Esophagus squamous epithelium (tissue), 5 donors: Measurements from ENCODE around the gene SLC5A11. TPM values are rescaled to one million over a fixed set of nuclear protein-coding genes. Genes with fewer than 3 reads are reported as not detected.

Experiments
- DNase-seq: peaks from one replicate; lab custom pipeline; 2025; lab: John Stamatoyannopoulos, UW
- H3K27ac ChIP-seq, 4 donors: fragments of 200-600 bp; sonication (generic); one replicate each; pipeline ENCODE4 v1.5.1; 2016 to 2019; ENCODE audit warnings: mild to moderate bottlenecking in 1 of 4
- H3K27me3 ChIP-seq, 4 donors: fragments of 200-600 bp; sonication (generic); 1 replicate in 3 of 4; 2 replicates in 1 of 4; pipeline versions ENCODE4 v1.5.1 to v1.6.0; 2017 to 2021; ENCODE audit warnings: antibody characterized with exemption in 1 of 4
- H3K36me3 ChIP-seq, 3 donors: fragments of 200-600 bp; sonication (generic); one replicate each; pipeline ENCODE4 v1.5.1; 2016 to 2019
- H3K4me1 ChIP-seq, 3 donors: fragments of 200-600 bp; sonication (generic); one replicate each; pipeline ENCODE4 v1.5.1; 2017 to 2019
- H3K4me3 ChIP-seq, 4 donors: fragments of 200-600 bp; sonication (generic); 1 replicate in 3 of 4; 2 replicates in 1 of 4; pipeline ENCODE4 v1.5.1; 2016 to 2019; ENCODE audit warnings: mild to moderate bottlenecking in 2 of 4, moderate library complexity in 1 of 4
- H3K9me3 ChIP-seq, 3 donors: fragments of 200-600 bp; sonication (generic); one replicate each; pipeline ENCODE4 v1.5.1; 2016 to 2019
- POLR2A ChIP-seq, 4 donors: fragments of 450-650 bp; IDR thresholded peaks; one replicate each; pipeline ENCODE4 v1.6.1; 2017; ENCODE audit warnings: antibody characterized with exemption in 4 of 4, mild to moderate bottlenecking in 4 of 4, moderate library complexity in 3 of 4
- WGBS, 2 donors: methylation state at CpG; one replicate each; pipeline ENCODE4 v1.1.5; 2018; 5-methylcytosine and 5-hydroxymethylcytosine counted together
- intact Hi-C: fragments of 100-400 bp; cut with DNase I; formaldehyde crosslinking; loops from one replicate; pipeline ENCODE4 v1.15.0; 2022
- total RNA-seq, 4 donors: library from RNA; depleted of rRNA; stranded (reverse); fragments of >200 nt; gene quantifications; one replicate each; pipeline ENCODE4 v1.1.0, GENCODE V29; 2016
- TF ChIP-seq, protein P1 (sequence below), 6 experiments: fragments of 450-650 bp in 4 of 6; fragments of 200-600 bp in 2 of 6; sonication (generic) in 2 of 6; IDR thresholded peaks; one replicate each; pipeline ENCODE4 v1.5.1; 2016 to 2019; ENCODE audit warnings: antibody characterized with exemption in 6 of 6, mild to moderate bottlenecking in 4 of 6, moderate library complexity in 4 of 6
- donor health status: DM: yes; HTN: yes; CAD: no.

Gene SLC5A11
- total RNA-seq, 4 donors from 2014 or later, result 1.1 TPM; not detected in 3

DNA sequence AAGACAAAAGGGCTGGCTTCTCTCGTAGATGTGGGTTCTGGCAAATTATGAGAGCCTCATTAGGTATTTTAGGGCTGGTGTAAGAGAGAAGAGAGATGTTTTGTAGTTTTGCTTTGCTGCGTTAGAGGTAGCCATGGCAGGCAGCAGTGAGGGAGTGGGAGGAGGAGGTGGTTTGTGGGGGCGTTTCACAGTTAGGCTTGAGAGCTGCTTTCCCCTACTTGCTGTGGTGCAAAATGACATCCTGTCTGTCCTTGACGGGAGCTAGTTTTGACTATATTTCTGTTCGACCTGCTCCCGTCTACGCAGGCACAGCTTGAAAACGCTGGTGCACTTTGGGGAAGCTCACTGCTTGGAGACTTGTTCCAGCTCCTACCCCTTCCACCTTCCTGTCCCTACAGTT lies 75.5 kb downstream of the SLC5A11 start:
- intact Hi-C loops, result no loop called here
- H3K4me3 ChIP-seq, result no peak overlapping the region
- DNase-seq, result no peak
- H3K36me3 ChIP-seq, result peaks cover 5 to 95% (median 13%) of the 10 kb centered on the region in 3 donors
- no peak overlapping the region for H3K27ac ChIP-seq
- H3K9me3 ChIP-seq, result no peaks in the 10 kb centered on the region
- no peaks in the 10 kb centered on the region for H3K4me1 ChIP-seq
- 88 to 94% methylated on average over 8 of the region's 8 CpGs for WGBS, 2 donors
- no peak for TF ChIP-seq POLR2A (IDR thresholded peaks at IDR 0.05)
- TF ChIP-seq, protein P1, sequence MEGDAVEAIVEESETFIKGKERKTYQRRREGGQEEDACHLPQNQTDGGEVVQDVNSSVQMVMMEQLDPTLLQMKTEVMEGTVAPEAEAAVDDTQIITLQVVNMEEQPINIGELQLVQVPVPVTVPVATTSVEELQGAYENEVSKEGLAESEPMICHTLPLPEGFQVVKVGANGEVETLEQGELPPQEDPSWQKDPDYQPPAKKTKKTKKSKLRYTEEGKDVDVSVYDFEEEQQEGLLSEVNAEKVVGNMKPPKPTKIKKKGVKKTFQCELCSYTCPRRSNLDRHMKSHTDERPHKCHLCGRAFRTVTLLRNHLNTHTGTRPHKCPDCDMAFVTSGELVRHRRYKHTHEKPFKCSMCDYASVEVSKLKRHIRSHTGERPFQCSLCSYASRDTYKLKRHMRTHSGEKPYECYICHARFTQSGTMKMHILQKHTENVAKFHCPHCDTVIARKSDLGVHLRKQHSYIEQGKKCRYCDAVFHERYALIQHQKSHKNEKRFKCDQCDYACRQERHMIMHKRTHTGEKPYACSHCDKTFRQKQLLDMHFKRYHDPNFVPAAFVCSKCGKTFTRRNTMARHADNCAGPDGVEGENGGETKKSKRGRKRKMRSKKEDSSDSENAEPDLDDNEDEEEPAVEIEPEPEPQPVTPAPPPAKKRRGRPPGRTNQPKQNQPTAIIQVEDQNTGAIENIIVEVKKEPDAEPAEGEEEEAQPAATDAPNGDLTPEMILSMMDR (IDR thresholded peaks at IDR 0.05), result no peak
- no peaks in the 10 kb centered on the region for H3K27me3 ChIP-seq

- no peaks in the 10 kb centered on the region for H3K4me1 ChIP-seq
- H3K27ac ChIP-seq, result no peak overlapping the region
- H3K36me3 ChIP-seq, result peaks cover 5 to 97% (median 8%) of the 10 kb centered on the region in 3 donors
- 76 to 80% methylated on average over 2 of the region's 2 CpGs for WGBS, 2 donors
- no peak for DNase-seq
- no peak overlapping the region for H3K4me3 ChIP-seq
- H3K27me3 ChIP-seq, result no peaks in the 10 kb centered on the region
- TF ChIP-seq, protein P1 (IDR thresholded peaks at IDR 0.05), result no peak
- TF ChIP-seq POLR2A (IDR thresholded peaks at IDR 0.05), result no peak
- H3K9me3 ChIP-seq, result no peaks in the 10 kb centered on the region
- intact Hi-C loops, result no loop called here
Observed at GRCh38 chr16:24925163-24925562, 79.4 kb downstream of the SLC5A11 start.

- Histone ChIP-seq H3K27me3 (no peaks in the 10 kb centered on the region), H3K36me3 (peaks cover 20 to 97% (median 26%) of the 10 kb centered on the region in 3 donors)
Observed at GRCh38 chr16:24929409-24929808, 83.6 kb downstream of the SLC5A11 start.

DNA sequence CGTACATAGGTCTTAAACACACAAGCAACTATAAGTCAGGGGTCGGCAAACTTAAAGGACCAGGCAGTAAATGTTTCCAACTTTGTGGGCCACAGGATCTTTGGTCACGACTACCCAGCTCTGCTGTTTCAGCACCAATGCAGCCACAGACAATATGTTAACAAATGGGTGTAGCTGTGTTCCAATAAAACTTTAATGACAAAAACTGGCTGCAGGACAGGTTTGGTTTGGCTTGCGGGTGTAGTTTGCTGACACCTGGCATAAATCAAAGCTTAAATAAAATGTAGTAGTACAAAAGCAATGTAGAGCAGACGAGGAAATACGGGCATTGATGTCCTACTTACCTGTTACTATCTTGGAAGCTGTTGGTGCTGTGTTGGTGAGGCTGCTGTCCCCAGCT lies 84.7 kb downstream of the SLC5A11 start:
- H3K36me3 ChIP-seq, result peaks cover 30 to 97% (median 36%) of the 10 kb centered on the region in 3 donors
- whole genome bisulfite sequencing, 2 donors, result 81 to 84% methylated on average over 6 of the region's 6 CpGs

More at GRCh38 chr16:24929409-24929808, 83.6 kb downstream of the SLC5A11 start:
- Histone ChIP-seq H3K4me3 (no peak overlapping the region), H3K4me1 (no peaks in the 10 kb centered on the region), H3K27ac (no peak overlapping the region), H3K9me3 (no peaks in the 10 kb centered on the region)
- no peak for TF ChIP-seq POLR2A (IDR thresholded peaks at IDR 0.05)
- TF ChIP-seq, protein P1 (IDR thresholded peaks at IDR 0.05), result no peak
- WGBS, 2 donors, result 81 to 96% methylated on average over 4 to 5 of the region's 5 CpGs
- intact Hi-C loops, result no loop called here
- DNase-seq, result no peak

DNA sequence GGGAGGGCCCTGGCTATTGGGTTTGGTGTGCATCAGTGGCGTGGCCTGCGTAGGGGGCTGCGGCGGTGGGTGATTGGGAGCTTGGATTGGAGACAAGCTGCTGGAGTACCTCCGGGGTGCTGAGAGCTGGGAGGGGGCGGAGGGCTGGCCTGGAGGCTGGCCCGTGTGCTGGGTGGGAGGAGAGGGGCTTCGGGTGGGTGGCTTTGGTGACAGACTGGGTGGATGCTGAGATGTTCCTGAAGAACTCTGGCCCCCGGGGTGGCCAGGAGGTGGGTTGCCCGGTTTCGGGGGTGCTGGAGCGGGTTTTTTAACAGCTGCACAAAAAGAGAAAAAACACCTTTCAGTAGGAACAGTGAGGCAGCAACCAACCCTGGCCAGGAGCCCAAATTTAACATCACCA lies 85.3 kb downstream of the SLC5A11 start:
- peaks cover 30 to 97% (median 37%) of the 10 kb centered on the region in 3 donors for H3K36me3 ChIP-seq
- 97 to 100% methylated on average over 3 to 5 of the region's 12 CpGs for WGBS, 2 donors
- H3K27me3 ChIP-seq, result no peaks in the 10 kb centered on the region
- H3K27ac ChIP-seq, result no peak overlapping the region
- H3K9me3 ChIP-seq, result no peaks in the 10 kb centered on the region
- TF ChIP-seq, protein P1 (IDR thresholded peaks at IDR 0.05), result no peak
- TF ChIP-seq POLR2A (IDR thresholded peaks at IDR 0.05), result no peak
- no peaks in the 10 kb centered on the region for H3K4me1 ChIP-seq
- H3K4me3 ChIP-seq, result no peak overlapping the region
- no peak for DNase-seq
- intact Hi-C loops, result no loop called here

More for the DNA sequence above, 84.7 kb downstream of the SLC5A11 start:
- H3K4me1 ChIP-seq, result no peaks in the 10 kb centered on the region
- DNase-seq, result no peak
- TF ChIP-seq POLR2A (IDR thresholded peaks at IDR 0.05), result no peak
- TF ChIP-seq, protein P1 (IDR thresholded peaks at IDR 0.05), result no peak
- intact Hi-C loops, result no loop called here
- H3K4me3 ChIP-seq, result no peak overlapping the region
- H3K27ac ChIP-seq, result no peak overlapping the region
- no peaks in the 10 kb centered on the region for H3K27me3 ChIP-seq
- H3K9me3 ChIP-seq, result no peaks in the 10 kb centered on the region
